HEK293 (cell line): ENCODE data around the gene CPA2.

Source experiments
- CTCF ChIP-seq: fragments of 450-650 bp; formaldehyde crosslinking; IDR thresholded peaks from 2 replicates; pipeline ENCODE4 v1.5.1; 2016; ENCODE audit warnings: missing biosample characterization, missing genetic modification characterization
- FEZF1 ChIP-seq: fragments of 450-650 bp; formaldehyde crosslinking; IDR thresholded peaks from 2 replicates; pipeline ENCODE4 v1.5.1; 2016; ENCODE audit warnings: missing biosample characterization, missing genetic modification characterization
- GLI4 ChIP-seq: fragments of 450-650 bp; formaldehyde crosslinking; IDR thresholded peaks from 2 replicates; pipeline ENCODE4 v1.5.1; 2016; ENCODE audit warnings: missing biosample characterization, missing genetic modification characterization
- SALL2 ChIP-seq: fragments of 450-650 bp; formaldehyde crosslinking; IDR thresholded peaks from 2 replicates; pipeline ENCODE4 v1.5.0; 2017; ENCODE audit warnings: missing biosample characterization, mild to moderate bottlenecking, missing genetic modification characterization, borderline replicate concordance
- TCF7L2 ChIP-seq: IDR thresholded peaks from 2 replicates; pipeline ENCODE4 v1.6.1; 2011; ENCODE audit warnings: low read depth, mild to moderate bottlenecking, inconsistent platforms, low read length, moderate library complexity, borderline replicate concordance
- ZBTB7A ChIP-seq: fragments of 450-650 bp; formaldehyde crosslinking; IDR thresholded peaks from 2 replicates; pipeline ENCODE4 v1.5.1; 2016; ENCODE audit warnings: low read depth, missing biosample characterization, missing genetic modification characterization
- ZNF174 ChIP-seq: fragments of 450-650 bp; formaldehyde crosslinking; IDR thresholded peaks from 2 replicates; pipeline ENCODE4 v1.5.0; 2017; ENCODE audit warnings: missing biosample characterization, mild to moderate bottlenecking, missing genetic modification characterization
- ZNF426 ChIP-seq: fragments of 450-650 bp; formaldehyde crosslinking; IDR thresholded peaks from 2 replicates; pipeline ENCODE4 v1.5.1; 2017; ENCODE audit warnings: missing biosample characterization, missing genetic modification characterization, mild to moderate bottlenecking, inconsistent platforms, moderate library complexity
- ZNF785 ChIP-seq: fragments of 450-650 bp; formaldehyde crosslinking; IDR thresholded peaks from 2 replicates; pipeline ENCODE4 v1.5.1; 2016; ENCODE audit warnings: missing biosample characterization, missing genetic modification characterization
- ZNF830 ChIP-seq: fragments of 450-650 bp; IDR thresholded peaks from 2 replicates; pipeline ENCODE4 v1.5.0; 2018; ENCODE audit warnings: missing biosample characterization, missing genetic modification characterization, low read depth, mild to moderate bottlenecking, moderate library complexity
- ZSCAN5A ChIP-seq: fragments of 450-650 bp; formaldehyde crosslinking; IDR thresholded peaks from 2 replicates; pipeline ENCODE4 v1.5.1; 2016; ENCODE audit warnings: missing biosample characterization, missing genetic modification characterization

GRCh38 chr7:130234078-130234477 is 32.6 kb upstream of the CPA2 start:
- TF ChIP-seq FEZF1 (tag by site-specific recombination), result no peak
- TF ChIP-seq ZNF785 (tag by site-specific recombination), result no peak
- no peak for TF ChIP-seq ZSCAN5A
- no peak for TF ChIP-seq SALL2 (tag by site-specific recombination)
- no peak for TF ChIP-seq ZNF174 (tag by site-specific recombination)
- TF ChIP-seq GLI4 (tag by site-specific recombination), result no peak
- TF ChIP-seq CTCF (tag by site-specific recombination), result no peak
- no peak for TF ChIP-seq ZNF830 (tag by site-specific recombination)
- TF ChIP-seq ZBTB7A, result no peak
- no peak for TF ChIP-seq ZNF426 (tag by site-specific recombination)
- no peak for TF ChIP-seq TCF7L2
